GM12873 (cell line): Measurements from ENCODE around the gene PLPPR1.

Source experiments
- CTCF ChIP-seq: IDR thresholded peaks from 2 replicates; pipeline ENCODE4 v1.5.1; 2012; ENCODE audit warnings: low read depth, mild to moderate bottlenecking, moderate library complexity, low read length, control low read depth; ENCODE audit not compliant: insufficient read depth; ENCODE audit errors: missing control alignments

The PLPPR1 gene

GRCh38 chr9:101030086-101030391, 1.5 kb downstream of the PLPPR1 start:
- TF ChIP-seq CTCF: no peak

- TF ChIP-seq CTCF: no peak
These were observed 3.9 kb downstream of the PLPPR1 start for GRCh38 chr9:101032426-101032825.

- TF ChIP-seq CTCF: no peak
These were observed 5.7 kb downstream of the PLPPR1 start for GRCh38 chr9:101034222-101034621.

DNA sequence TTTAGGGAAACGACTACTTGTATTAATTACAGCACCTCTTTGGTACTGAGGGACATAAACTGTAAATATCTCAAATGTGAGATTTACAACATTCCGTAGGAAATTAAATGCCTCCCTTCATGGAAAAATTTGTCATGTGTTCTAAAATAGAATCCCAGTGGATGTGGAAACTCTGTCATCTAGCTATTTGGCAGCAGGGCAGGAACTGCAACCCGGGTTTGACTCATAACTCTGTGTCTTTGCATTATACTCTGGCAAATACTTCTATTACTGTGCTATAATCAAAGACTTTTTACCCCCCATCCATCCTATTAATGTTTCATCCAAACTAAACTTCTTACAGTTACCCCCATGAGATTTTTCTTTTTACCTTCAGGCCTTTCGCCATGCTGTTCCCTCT, 6.6 kb downstream of the PLPPR1 start:
- TF ChIP-seq CTCF: no peak

- TF ChIP-seq CTCF: no peak
These were observed 8.9 kb downstream of the PLPPR1 start for GRCh38 chr9:101037430-101037829.

DNA sequence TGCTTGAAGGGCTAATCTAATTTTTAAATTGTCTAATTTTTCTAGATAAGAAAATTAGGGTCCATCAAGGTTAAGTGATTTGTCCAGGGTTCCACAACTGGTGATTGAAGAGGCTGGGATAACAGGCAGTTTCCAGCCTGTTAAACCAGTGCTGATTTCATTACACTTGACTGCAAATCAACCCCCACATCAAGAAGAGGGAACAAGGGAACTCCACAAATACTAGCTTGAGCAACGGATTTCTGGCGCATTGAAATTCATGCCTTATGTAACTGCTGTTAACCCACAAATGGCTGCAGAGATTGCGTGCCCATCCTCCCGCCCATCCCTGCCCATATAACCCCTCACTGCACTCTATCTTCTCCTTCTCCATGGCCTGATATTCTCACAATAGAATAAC, 10.0 kb downstream of the PLPPR1 start:
- no peak for TF ChIP-seq CTCF

DNA sequence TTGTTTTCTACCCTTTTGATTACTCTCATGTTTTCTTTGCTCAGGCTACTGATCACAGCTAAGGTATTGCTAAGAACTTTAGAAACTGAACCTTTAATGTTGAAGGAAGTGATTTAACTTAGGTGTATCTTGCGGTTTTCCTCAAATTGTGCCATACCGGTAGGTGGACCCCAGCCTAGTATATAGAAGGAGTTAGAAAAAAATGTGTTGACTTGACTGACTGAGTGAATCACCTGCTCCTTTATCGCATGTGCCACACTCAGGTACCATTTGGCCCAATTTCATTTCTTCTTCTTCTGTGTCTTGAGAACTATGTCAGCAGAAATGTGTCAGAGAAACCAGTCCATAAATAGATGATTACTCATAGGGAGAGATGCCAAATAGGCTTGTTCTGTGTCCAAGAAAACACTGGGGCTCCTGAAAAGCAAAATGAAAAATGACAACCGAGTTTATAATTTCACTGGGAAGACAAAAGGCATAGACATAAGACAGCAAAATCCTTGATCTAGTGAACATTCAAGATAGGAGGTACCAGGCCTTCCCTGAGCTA, 19.4 kb downstream of the PLPPR1 start:
- no peak for TF ChIP-seq CTCF

DNA sequence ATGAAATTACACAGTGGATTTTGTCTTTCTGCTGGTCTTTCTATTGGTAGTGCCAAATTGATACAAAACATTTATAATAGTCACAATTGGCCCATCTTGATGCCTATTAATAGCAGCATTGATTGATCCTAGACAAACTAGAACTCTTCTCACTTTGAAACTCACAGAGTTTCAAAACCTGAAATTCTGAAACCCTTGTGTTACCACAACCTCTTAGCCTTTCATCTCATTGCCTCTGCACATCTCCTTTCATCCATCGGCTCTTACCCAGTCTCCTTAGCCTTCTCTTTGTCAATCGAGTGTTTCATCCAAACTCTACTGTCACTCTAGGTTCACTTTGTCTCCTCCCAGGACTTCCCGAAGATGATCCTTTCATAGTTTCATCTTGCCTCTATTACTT, 22.1 kb downstream of the PLPPR1 start:
- TF ChIP-seq CTCF: no peak
